HepG2 (cell line): ENCODE measurements around the gene TTC6. TPM values are rescaled to one million over a fixed set of nuclear protein-coding genes. Genes with fewer than 3 reads are reported as not detected.
A peak's percentile ranks its signal among the peaks of the same experiment; 100 is the strongest.

Experiments
- ATRX ChIP-seq: sonication (generic); formaldehyde crosslinking; IDR thresholded peaks from 2 replicates; pipeline ENCODE4 v1.4.0; 2020; ENCODE audit warnings: missing genetic modification reagents, borderline replicate concordance
- DNMT1 ChIP-seq: sonication (generic); formaldehyde crosslinking; IDR thresholded peaks from 2 replicates; pipeline ENCODE4 v1.5.1; 2020; ENCODE audit warnings: mild to moderate bottlenecking, missing genetic modification reagents
- GFI1 ChIP-seq: sonication (generic); formaldehyde crosslinking; IDR thresholded peaks from 2 replicates; pipeline ENCODE4 v1.5.0; 2020; ENCODE audit warnings: missing genetic modification reagents, mild to moderate bottlenecking, borderline replicate concordance
- JARID2 ChIP-seq: sonication (generic); formaldehyde crosslinking; IDR thresholded peaks from 2 replicates; pipeline ENCODE4 v1.8.1; 2023; ENCODE audit warnings: missing genetic modification reagents, inconsistent platforms; ENCODE audit not compliant: insufficient replicate concordance
- MTF2 ChIP-seq: sonication (generic); formaldehyde crosslinking; IDR thresholded peaks from 2 replicates; pipeline ENCODE4 v1.5.0; 2020; ENCODE audit warnings: missing genetic modification reagents, borderline replicate concordance
- NFYB ChIP-seq: sonication (generic); formaldehyde crosslinking; IDR thresholded peaks from 2 replicates; pipeline ENCODE4 v1.4.0; 2020; ENCODE audit warnings: missing genetic modification reagents
- NONO ChIP-seq, 2 experiments: fragments of 450-650 bp in 1 of 2; sonication (generic) in 1 of 2; formaldehyde crosslinking in 1 of 2; IDR thresholded peaks in 1 of 2; conservative IDR thresholded peaks in 1 of 2; 2 replicates each; pipeline versions ENCODE4 v1.6.1 to v1.8.0; 2017 to 2022; ENCODE audit warnings: mild to moderate bottlenecking in 1 of 2, missing genetic modification reagents in 1 of 2, moderate library complexity in 1 of 2
- POLR2AphosphoS2 ChIP-seq: IDR thresholded peaks from 2 replicates; pipeline ENCODE4 v1.6.1; 2011; ENCODE audit warnings: low read depth, low read length, improper control_type of control experiment
- RFX5 ChIP-seq: IDR thresholded peaks from 2 replicates; pipeline ENCODE4 v1.6.1; 2011; ENCODE audit warnings: low read depth, low read length, improper control_type of control experiment
- SIX1 ChIP-seq: sonication (generic); formaldehyde crosslinking; IDR thresholded peaks from 2 replicates; pipeline ENCODE4 v1.4.0; 2020; ENCODE audit warnings: missing genetic modification reagents, borderline replicate concordance
- ZNF224 ChIP-seq: sonication (generic); formaldehyde crosslinking; IDR thresholded peaks from 2 replicates; pipeline ENCODE4 v1.5.0; 2020; ENCODE audit warnings: mild to moderate bottlenecking, missing genetic modification reagents
- ZNF230 ChIP-seq: sonication (generic); formaldehyde crosslinking; IDR thresholded peaks from 2 replicates; pipeline ENCODE4 v1.4.0; 2020; ENCODE audit warnings: mild to moderate bottlenecking, missing genetic modification reagents
- ZNF329 ChIP-seq: sonication (generic); formaldehyde crosslinking; IDR thresholded peaks from 2 replicates; pipeline ENCODE4 v1.9.0; 2021; ENCODE audit warnings: low read depth, mild to moderate bottlenecking, missing genetic modification reagents
- ZNF670 ChIP-seq: sonication (generic); formaldehyde crosslinking; IDR thresholded peaks from 2 replicates; pipeline ENCODE4 v1.8.0; 2022; ENCODE audit warnings: mild to moderate bottlenecking, missing genetic modification reagents, borderline replicate concordance
- ZNF777 ChIP-seq: sonication (generic); formaldehyde crosslinking; IDR thresholded peaks from 2 replicates; pipeline ENCODE4 v1.4.0; 2020; ENCODE audit warnings: missing genetic modification reagents
- ZNF891 ChIP-seq: sonication (generic); formaldehyde crosslinking; IDR thresholded peaks from 2 replicates; pipeline ENCODE4 v1.5.0; 2020; ENCODE audit warnings: mild to moderate bottlenecking, missing genetic modification reagents
- ZSCAN21 ChIP-seq: sonication (generic); formaldehyde crosslinking; IDR thresholded peaks from 2 replicates; pipeline ENCODE4 v1.8.0; 2022; ENCODE audit warnings: mild to moderate bottlenecking, missing genetic modification reagents, moderate library complexity, borderline replicate concordance
- polyA plus RNA-seq, 8 experiments: library from polyadenylated mRNA; depleted of rRNA in 3 of 8; stranded (reverse) in 7 of 8; unstranded in 1 of 8; fragments of >200 nt; fragmentation: Illumina TruSeq in 4 of 8; extraction: Trizol in 4 of 8; gene quantifications; 2 replicates each; pipeline versions ENCODE4 v1.2.1 to v1.2.3, GENCODE V29; 2011 to 2016; ENCODE audit warnings: low read depth in 4 of 8, missing spikeins in 1 of 8, mixed read lengths in 1 of 8; ENCODE audit not compliant: insufficient read depth in 1 of 8
- total RNA-seq, 5 experiments: library from RNA; depleted of rRNA; stranded (reverse); fragments of >200 nt; fragmentation: Illumina TruSeq; extraction: Trizol; gene quantifications; 2 replicates each; pipeline ENCODE4 v1.2.3, GENCODE V29; 2016; ENCODE audit warnings: low read depth in 1 of 5
- TF ChIP-seq, protein P1 (sequence below): sonication (generic); formaldehyde crosslinking; IDR thresholded peaks from 2 replicates; pipeline ENCODE4 v1.8.0; 2022; ENCODE audit warnings: missing genetic modification reagents, mild to moderate bottlenecking, moderate library complexity, borderline replicate concordance
- TF ChIP-seq, protein P2 (sequence below): sonication (generic); formaldehyde crosslinking; conservative IDR thresholded peaks from 2 replicates; pipeline ENCODE4 v1.4.0; 2020; ENCODE audit warnings: missing genetic modification reagents
- TF ChIP-seq, protein P3 (sequence below): sonication (generic); formaldehyde crosslinking; IDR thresholded peaks from 2 replicates; pipeline ENCODE4 v1.4.0; 2020; ENCODE audit warnings: missing genetic modification reagents
- TF ChIP-seq, protein P4 (sequence below): fragments of 450-650 bp; IDR thresholded peaks from 2 replicates; pipeline ENCODE4 v1.6.1; 2016

Gene TTC6
- total and polyA plus RNA-seq, 2 of the 13 experiments (the other 11 are each of a cell fraction or from before 2014, with no cell fraction given) = 9.3 to 27.4 TPM

DNA sequence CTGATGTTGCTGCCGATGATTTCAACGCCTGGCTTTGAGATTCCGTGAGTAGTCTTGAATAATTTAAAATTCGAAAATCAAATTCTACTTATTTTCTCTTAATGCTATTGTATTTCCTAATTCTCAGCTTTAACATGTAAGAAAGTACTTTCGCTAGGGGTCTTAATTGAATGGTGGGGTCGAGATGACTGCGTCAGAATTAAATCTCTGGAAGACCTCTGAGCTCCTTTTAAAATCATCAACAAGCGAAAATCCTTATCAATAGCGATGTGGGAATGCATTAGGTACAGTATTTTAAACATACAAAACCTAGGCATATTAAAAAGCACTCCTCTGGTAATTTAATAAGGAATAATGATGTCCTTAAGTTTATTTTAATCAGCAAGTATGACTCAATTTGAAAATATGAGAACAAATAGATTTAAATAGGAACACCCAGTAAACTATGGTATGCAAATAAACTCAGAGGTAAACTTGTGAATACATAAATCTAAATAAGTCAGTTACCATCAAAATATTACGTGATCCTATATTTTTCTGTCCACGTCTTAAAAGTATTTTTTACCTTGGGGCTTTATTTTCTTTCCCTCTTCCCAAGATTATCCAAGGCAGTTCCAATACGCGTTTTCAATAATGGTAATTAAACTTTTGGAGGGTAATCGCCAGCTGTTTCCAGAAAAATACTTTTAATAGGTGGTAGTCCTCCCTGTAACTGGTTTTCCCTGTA, 1.8 kb upstream of the TTC6 start (continued):
- no peak for TF ChIP-seq SIX1
- TF ChIP-seq MTF2 (CRISPR knock-in tag) = no peak
- 0 out of 2 replicates have a peak, but pooled peaks have one; percentile 16 for TF ChIP-seq GFI1
- no peak for TF ChIP-seq DNMT1 (CRISPR knock-in tag)
- TF ChIP-seq NFYB (CRISPR knock-in tag) = no peak
- no peak for TF ChIP-seq NONO (IDR thresholded peaks at IDR 0.05)
- no peak for TF ChIP-seq NONO (CRISPR knock-in tag; conservative IDR thresholded peaks at IDR 0.05)
- no peak for TF ChIP-seq ZSCAN21 (CRISPR knock-in tag)
- TF ChIP-seq ZNF230 (CRISPR knock-in tag) = no peak
- TF ChIP-seq JARID2 (CRISPR knock-in tag) = no peak
- TF ChIP-seq ZNF224 (CRISPR knock-in tag) = no peak
- TF ChIP-seq, protein P1, sequence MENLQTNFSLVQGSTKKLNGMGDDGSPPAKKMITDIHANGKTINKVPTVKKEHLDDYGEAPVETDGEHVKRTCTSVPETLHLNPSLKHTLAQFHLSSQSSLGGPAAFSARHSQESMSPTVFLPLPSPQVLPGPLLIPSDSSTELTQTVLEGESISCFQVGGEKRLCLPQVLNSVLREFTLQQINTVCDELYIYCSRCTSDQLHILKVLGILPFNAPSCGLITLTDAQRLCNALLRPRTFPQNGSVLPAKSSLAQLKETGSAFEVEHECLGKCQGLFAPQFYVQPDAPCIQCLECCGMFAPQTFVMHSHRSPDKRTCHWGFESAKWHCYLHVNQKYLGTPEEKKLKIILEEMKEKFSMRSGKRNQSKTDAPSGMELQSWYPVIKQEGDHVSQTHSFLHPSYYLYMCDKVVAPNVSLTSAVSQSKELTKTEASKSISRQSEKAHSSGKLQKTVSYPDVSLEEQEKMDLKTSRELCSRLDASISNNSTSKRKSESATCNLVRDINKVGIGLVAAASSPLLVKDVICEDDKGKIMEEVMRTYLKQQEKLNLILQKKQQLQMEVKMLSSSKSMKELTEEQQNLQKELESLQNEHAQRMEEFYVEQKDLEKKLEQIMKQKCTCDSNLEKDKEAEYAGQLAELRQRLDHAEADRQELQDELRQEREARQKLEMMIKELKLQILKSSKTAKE = no peak
- TF ChIP-seq, protein P2, sequence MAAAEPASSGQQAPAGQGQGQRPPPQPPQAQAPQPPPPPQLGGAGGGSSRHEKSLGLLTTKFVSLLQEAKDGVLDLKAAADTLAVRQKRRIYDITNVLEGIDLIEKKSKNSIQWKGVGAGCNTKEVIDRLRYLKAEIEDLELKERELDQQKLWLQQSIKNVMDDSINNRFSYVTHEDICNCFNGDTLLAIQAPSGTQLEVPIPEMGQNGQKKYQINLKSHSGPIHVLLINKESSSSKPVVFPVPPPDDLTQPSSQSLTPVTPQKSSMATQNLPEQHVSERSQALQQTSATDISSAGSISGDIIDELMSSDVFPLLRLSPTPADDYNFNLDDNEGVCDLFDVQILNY (CRISPR knock-in tag) = no peak
- TF ChIP-seq ATRX (CRISPR knock-in tag) = no peak
- TF ChIP-seq ZNF891 (CRISPR knock-in tag) = no peak
- 0 out of 2 replicates have a peak, but pooled peaks have one; percentile 43 for TF ChIP-seq ZNF670 (CRISPR knock-in tag)
- no peak for TF ChIP-seq ZNF777 (CRISPR knock-in tag)
- TF ChIP-seq, protein P3, sequence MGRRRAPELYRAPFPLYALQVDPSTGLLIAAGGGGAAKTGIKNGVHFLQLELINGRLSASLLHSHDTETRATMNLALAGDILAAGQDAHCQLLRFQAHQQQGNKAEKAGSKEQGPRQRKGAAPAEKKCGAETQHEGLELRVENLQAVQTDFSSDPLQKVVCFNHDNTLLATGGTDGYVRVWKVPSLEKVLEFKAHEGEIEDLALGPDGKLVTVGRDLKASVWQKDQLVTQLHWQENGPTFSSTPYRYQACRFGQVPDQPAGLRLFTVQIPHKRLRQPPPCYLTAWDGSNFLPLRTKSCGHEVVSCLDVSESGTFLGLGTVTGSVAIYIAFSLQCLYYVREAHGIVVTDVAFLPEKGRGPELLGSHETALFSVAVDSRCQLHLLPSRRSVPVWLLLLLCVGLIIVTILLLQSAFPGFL (CRISPR knock-in tag) = no peak
- TF ChIP-seq, protein P4, sequence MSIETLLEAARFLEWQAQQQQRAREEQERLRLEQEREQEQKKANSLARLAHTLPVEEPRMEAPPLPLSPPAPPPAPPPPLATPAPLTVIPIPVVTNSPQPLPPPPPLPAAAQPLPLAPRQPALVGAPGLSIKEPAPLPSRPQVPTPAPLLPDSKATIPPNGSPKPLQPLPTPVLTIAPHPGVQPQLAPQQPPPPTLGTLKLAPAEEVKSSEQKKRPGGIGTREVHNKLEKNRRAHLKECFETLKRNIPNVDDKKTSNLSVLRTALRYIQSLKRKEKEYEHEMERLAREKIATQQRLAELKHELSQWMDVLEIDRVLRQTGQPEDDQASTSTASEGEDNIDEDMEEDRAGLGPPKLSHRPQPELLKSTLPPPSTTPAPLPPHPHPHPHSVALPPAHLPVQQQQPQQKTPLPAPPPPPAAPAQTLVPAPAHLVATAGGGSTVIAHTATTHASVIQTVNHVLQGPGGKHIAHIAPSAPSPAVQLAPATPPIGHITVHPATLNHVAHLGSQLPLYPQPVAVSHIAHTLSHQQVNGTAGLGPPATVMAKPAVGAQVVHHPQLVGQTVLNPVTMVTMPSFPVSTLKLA = no peak
- TF ChIP-seq ZNF329 (CRISPR knock-in tag) = no peak
- no peak for TF ChIP-seq RFX5
- no peak for TF ChIP-seq POLR2AphosphoS2
